Fibroblast of lung (primary cell): ENCODE results near the gene XRCC4. TPM values are rescaled to one million over a fixed set of nuclear protein-coding genes. Genes with fewer than 3 reads are reported as not detected.

Experiments
- DNase-seq, 2 donors: peaks; one replicate each; pipeline versions ENCODE4 v3.0.0 to v3.0.0-alpha.2; 2010; ENCODE audit warnings: low read depth in 2 of 2
- H2AFZ ChIP-seq: 2 replicates; pipeline ENCODE4 v1.5.1; 2012; ENCODE audit warnings: low read length, control low read depth, inconsistent platforms
- H3K27ac ChIP-seq: 2 replicates; pipeline ENCODE4 v1.5.1; 2011; ENCODE audit warnings: low read length, control low read depth; ENCODE audit not compliant: insufficient read depth
- H3K27me3 ChIP-seq: 2 replicates; pipeline ENCODE4 v1.5.1; 2011; ENCODE audit warnings: mild to moderate bottlenecking, low read length; ENCODE audit not compliant: control insufficient read depth, insufficient read depth
- H3K36me3 ChIP-seq: 2 replicates; pipeline ENCODE4 v1.5.1; 2011; ENCODE audit warnings: low read length; ENCODE audit not compliant: control insufficient read depth, insufficient read depth
- H3K4me1 ChIP-seq: 2 replicates; pipeline ENCODE4 v1.5.1; 2011; ENCODE audit warnings: low read length; ENCODE audit not compliant: control insufficient read depth, insufficient read depth; ENCODE audit errors: extremely low read depth
- H3K4me2 ChIP-seq: 2 replicates; pipeline ENCODE4 v1.5.1; 2011; ENCODE audit warnings: low read length, control low read depth; ENCODE audit not compliant: insufficient read depth; ENCODE audit errors: extremely low read depth
- H3K4me3 ChIP-seq, 4 experiments: fragments of 200-600 bp in 1 of 4; sonication (generic) in 1 of 4; replicated peaks in 1 of 4; 2 replicates each; pipeline ENCODE4 v1.5.1; 2011 to 2016; ENCODE audit warnings: low read length in 4 of 4, low read depth in 3 of 4, mild to moderate bottlenecking in 3 of 4, control low read depth in 2 of 4, inconsistent platforms in 1 of 4, mixed read lengths in 1 of 4; ENCODE audit not compliant: insufficient read depth in 1 of 4; ENCODE audit errors: control extremely low read depth in 1 of 4
- H3K79me2 ChIP-seq: 2 replicates; pipeline ENCODE4 v1.5.1; 2012; ENCODE audit warnings: mild to moderate bottlenecking, low read length, inconsistent platforms; ENCODE audit not compliant: control insufficient read depth, insufficient read depth
- H3K9ac ChIP-seq: 2 replicates; pipeline ENCODE4 v1.5.1; 2011; ENCODE audit warnings: mild to moderate bottlenecking, low read length, control low read depth; ENCODE audit not compliant: insufficient read depth
- H3K9me3 ChIP-seq: 2 replicates; pipeline ENCODE4 v1.5.1; 2012; ENCODE audit warnings: low read depth, low read length; ENCODE audit not compliant: control insufficient read depth, insufficient read depth
- H4K20me1 ChIP-seq: 2 replicates; pipeline ENCODE4 v1.5.1; 2011; ENCODE audit warnings: low read length; ENCODE audit not compliant: control insufficient read depth, insufficient read depth; ENCODE audit errors: extremely low read depth
- EZH2 ChIP-seq: IDR thresholded peaks from 2 replicates; pipeline ENCODE4 v1.5.1; 2012; ENCODE audit warnings: low read length, control low read depth, mild to moderate bottlenecking; ENCODE audit errors: missing control alignments
- polyA plus RNA-seq, 2 donors: library from polyadenylated mRNA; depleted of rRNA in 1 of 2; stranded (reverse) in 1 of 2; unstranded in 1 of 2; fragments of >200 nt; gene quantifications; 2 replicates each; pipeline ENCODE4 v1.2.1, GENCODE V29; 2011 to 2012; ENCODE audit warnings: missing spikeins in 1 of 2
- total RNA-seq: library from RNA; depleted of rRNA; stranded (reverse); fragments of >200 nt; gene quantifications from 2 replicates; pipeline ENCODE4 v1.2.1, GENCODE V29; 2014
- TF ChIP-seq, protein P1 (sequence below), 2 donors: IDR thresholded peaks in 1 of 2; conservative IDR thresholded peaks in 1 of 2; 1 replicate in 1 of 2; 2 replicates in 1 of 2; pipeline ENCODE4 v1.5.1; 2011 to 2012; ENCODE audit warnings: low read length in 2 of 2, control low read depth in 1 of 2, inconsistent platforms in 1 of 2, low read depth in 1 of 2, mild to moderate bottlenecking in 1 of 2

Gene XRCC4
- total and polyA plus RNA-seq, 2 donors (not counting 1 experiment from before 2014, with no cell fraction given) = 7.5 to 7.6 TPM

DNA sequence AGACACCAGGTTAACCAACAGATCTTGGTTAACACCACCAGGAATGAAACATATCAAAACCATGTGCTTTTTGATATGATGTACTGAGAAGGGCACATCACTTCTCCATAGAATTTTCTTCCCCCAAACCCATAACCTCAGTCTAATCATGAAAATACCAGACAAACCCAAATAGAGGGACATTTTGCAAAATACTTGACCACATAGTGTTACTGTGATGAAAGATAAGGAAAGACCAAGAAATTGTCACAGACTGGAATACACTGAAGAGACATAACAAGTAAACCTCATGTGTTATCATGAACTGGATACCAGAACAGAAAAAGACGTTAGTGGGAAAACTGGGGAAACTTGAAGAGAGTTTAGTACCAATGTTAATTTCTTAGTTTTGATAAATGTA, 319.3 kb downstream of the XRCC4 start:
- Histone ChIP-seq H3K9ac (no peak overlapping the region), H3K4me1 (no peaks in the 10 kb centered on the region), H2AFZ (no peak overlapping the region), H3K27ac (no peak overlapping the region), H3K36me3 (no peaks in the 10 kb centered on the region), H3K4me3 (no peak overlapping the region), H4K20me1 (no peaks in the 10 kb centered on the region), H3K9me3 (no peaks in the 10 kb centered on the region), H3K27me3 (no peaks in the 10 kb centered on the region), H3K4me2 (no peak overlapping the region), H3K79me2 (no peaks in the 10 kb centered on the region)
- no peak for DNase-seq
- TF ChIP-seq, protein P1, sequence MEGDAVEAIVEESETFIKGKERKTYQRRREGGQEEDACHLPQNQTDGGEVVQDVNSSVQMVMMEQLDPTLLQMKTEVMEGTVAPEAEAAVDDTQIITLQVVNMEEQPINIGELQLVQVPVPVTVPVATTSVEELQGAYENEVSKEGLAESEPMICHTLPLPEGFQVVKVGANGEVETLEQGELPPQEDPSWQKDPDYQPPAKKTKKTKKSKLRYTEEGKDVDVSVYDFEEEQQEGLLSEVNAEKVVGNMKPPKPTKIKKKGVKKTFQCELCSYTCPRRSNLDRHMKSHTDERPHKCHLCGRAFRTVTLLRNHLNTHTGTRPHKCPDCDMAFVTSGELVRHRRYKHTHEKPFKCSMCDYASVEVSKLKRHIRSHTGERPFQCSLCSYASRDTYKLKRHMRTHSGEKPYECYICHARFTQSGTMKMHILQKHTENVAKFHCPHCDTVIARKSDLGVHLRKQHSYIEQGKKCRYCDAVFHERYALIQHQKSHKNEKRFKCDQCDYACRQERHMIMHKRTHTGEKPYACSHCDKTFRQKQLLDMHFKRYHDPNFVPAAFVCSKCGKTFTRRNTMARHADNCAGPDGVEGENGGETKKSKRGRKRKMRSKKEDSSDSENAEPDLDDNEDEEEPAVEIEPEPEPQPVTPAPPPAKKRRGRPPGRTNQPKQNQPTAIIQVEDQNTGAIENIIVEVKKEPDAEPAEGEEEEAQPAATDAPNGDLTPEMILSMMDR (conservative IDR thresholded peaks at IDR 0.05 in 1 of 2, IDR thresholded peaks at IDR 0.05 in 1 of 2; ENCODE audit: low read depth in 1 of 2, low read length in 2 of 2) = no peak
- TF ChIP-seq EZH2 = no peak

DNA sequence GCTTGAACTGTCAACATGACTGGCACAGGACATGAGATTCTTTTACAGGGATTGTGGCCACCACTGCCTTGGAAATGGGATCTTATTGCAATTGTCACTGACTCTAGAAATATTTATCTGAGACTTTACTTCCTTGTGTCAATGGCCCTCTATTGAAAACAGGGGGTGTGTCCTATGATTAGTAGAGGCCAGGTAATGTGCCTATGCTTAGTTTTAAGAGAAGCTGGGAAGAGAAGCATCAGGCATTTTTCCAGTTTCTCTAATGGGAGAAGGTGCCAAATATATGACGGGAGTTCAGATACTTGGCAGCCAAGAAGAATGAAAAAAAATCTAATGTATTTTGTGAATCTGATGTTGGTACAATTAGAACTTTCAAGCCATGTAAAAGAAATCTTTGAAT, 320.3 kb downstream of the XRCC4 start:
- no peaks in the 10 kb centered on the region for H3K27me3 ChIP-seq
- H3K4me1 ChIP-seq = no peaks in the 10 kb centered on the region
- no peak overlapping the region for H3K4me2 ChIP-seq
- no peak overlapping the region for H3K27ac ChIP-seq
- no peak for DNase-seq
- no peaks in the 10 kb centered on the region for H4K20me1 ChIP-seq
- H2AFZ ChIP-seq = no peak overlapping the region
- no peak overlapping the region for H3K4me3 ChIP-seq
- no peaks in the 10 kb centered on the region for H3K79me2 ChIP-seq
- no peak overlapping the region for H3K9ac ChIP-seq
- H3K36me3 ChIP-seq = no peaks in the 10 kb centered on the region
- H3K9me3 ChIP-seq = no peaks in the 10 kb centered on the region
- TF ChIP-seq, protein P1 (conservative IDR thresholded peaks at IDR 0.05 in 1 of 2, IDR thresholded peaks at IDR 0.05 in 1 of 2; ENCODE audit: low read depth in 1 of 2, low read length in 2 of 2) = no peak
- no peak for TF ChIP-seq EZH2

DNA sequence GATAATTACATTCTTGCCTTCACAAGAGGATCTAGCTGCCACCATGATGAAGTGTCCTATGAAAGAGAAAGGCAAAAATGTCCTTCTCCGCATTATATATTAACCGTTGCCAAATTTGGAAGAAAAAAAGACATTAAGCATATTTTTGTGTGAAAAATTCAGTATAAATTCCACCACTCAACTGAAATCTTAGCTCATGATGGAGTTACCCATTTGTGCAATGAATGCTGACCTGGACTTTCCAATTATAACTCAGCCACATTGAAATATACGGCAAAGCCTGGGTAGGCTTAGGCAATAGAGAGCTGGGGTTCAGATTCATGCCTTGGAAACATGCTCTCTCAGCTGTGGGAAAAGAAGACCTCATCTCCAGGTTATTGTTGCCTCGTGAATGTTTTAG, 322.9 kb downstream of the XRCC4 start:
- TF ChIP-seq, protein P1 (conservative IDR thresholded peaks at IDR 0.05 in 1 of 2, IDR thresholded peaks at IDR 0.05 in 1 of 2; ENCODE audit: low read depth in 1 of 2, low read length in 2 of 2) = no peak
- no peak for TF ChIP-seq EZH2
- no peaks in the 10 kb centered on the region for H3K36me3 ChIP-seq
- H3K4me3 ChIP-seq = no peak overlapping the region
- H2AFZ ChIP-seq = no peak overlapping the region
- no peaks in the 10 kb centered on the region for H3K27me3 ChIP-seq
- H3K9me3 ChIP-seq = no peaks in the 10 kb centered on the region
- no peak overlapping the region for H3K4me2 ChIP-seq
- DNase-seq = no peak
- H4K20me1 ChIP-seq = no peaks in the 10 kb centered on the region
- H3K27ac ChIP-seq = no peak overlapping the region
- no peaks in the 10 kb centered on the region for H3K4me1 ChIP-seq
- H3K79me2 ChIP-seq = no peaks in the 10 kb centered on the region
- no peak overlapping the region for H3K9ac ChIP-seq
